GM12864 (cell line): ENCODE data around the gene COL27A1.

ENCODE experiments used
- DNase-seq: peaks from one replicate; pipeline ENCODE4 v3.0.0-alpha.2; 2011; ENCODE audit warnings: low read depth
- H3K4me3 ChIP-seq: 2 replicates; pipeline ENCODE4 v1.5.1; 2011; ENCODE audit warnings: mild to moderate bottlenecking, low read depth, low read length, control low read depth
- TF ChIP-seq, protein P1 (sequence below): IDR thresholded peaks from 2 replicates; pipeline ENCODE4 v1.5.1; 2011; ENCODE audit warnings: low read depth, mild to moderate bottlenecking, moderate library complexity, low read length, control low read depth, inconsistent platforms; ENCODE audit errors: missing control alignments

The COL27A1 gene

GRCh38 chr9:114166103-114166470 lies 10.8 kb downstream of the COL27A1 start:
- no peak for DNase-seq
- H3K4me3 ChIP-seq, result no peak overlapping the region
- TF ChIP-seq, protein P1, sequence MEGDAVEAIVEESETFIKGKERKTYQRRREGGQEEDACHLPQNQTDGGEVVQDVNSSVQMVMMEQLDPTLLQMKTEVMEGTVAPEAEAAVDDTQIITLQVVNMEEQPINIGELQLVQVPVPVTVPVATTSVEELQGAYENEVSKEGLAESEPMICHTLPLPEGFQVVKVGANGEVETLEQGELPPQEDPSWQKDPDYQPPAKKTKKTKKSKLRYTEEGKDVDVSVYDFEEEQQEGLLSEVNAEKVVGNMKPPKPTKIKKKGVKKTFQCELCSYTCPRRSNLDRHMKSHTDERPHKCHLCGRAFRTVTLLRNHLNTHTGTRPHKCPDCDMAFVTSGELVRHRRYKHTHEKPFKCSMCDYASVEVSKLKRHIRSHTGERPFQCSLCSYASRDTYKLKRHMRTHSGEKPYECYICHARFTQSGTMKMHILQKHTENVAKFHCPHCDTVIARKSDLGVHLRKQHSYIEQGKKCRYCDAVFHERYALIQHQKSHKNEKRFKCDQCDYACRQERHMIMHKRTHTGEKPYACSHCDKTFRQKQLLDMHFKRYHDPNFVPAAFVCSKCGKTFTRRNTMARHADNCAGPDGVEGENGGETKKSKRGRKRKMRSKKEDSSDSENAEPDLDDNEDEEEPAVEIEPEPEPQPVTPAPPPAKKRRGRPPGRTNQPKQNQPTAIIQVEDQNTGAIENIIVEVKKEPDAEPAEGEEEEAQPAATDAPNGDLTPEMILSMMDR, result no peak

- H3K4me3 ChIP-seq, result no peak overlapping the region
- TF ChIP-seq, protein P1, result no peak
- no peak for DNase-seq
Measured at GRCh38 chr9:114166614-114167572, 11.6 kb downstream of the COL27A1 start.

DNA sequence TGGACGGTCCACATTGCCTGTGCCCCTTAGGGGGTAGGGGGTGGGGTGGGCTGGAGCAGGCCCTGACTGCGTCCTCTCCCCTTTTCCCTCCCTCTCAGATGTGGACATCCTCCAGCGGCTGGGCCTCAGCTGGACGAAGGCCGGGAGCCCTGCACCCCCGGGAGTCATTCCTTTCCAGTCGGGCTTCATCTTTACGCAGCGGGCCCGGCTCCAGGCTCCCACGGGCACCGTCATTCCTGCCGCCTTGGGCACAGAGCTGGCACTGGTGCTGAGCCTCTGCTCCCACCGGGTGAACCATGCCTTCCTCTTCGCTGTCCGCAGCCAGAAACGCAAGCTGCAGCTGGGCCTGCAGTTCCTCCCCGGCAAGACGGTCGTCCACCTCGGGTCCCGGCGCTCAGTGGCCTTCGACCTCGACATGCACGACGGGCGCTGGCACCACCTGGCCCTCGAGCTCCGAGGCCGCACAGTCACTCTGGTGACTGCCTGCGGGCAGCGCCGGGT lies 12.3 kb downstream of the COL27A1 start:
- H3K4me3 ChIP-seq, result no peak overlapping the region
- no peak for DNase-seq
- TF ChIP-seq, protein P1, result no peak

DNA sequence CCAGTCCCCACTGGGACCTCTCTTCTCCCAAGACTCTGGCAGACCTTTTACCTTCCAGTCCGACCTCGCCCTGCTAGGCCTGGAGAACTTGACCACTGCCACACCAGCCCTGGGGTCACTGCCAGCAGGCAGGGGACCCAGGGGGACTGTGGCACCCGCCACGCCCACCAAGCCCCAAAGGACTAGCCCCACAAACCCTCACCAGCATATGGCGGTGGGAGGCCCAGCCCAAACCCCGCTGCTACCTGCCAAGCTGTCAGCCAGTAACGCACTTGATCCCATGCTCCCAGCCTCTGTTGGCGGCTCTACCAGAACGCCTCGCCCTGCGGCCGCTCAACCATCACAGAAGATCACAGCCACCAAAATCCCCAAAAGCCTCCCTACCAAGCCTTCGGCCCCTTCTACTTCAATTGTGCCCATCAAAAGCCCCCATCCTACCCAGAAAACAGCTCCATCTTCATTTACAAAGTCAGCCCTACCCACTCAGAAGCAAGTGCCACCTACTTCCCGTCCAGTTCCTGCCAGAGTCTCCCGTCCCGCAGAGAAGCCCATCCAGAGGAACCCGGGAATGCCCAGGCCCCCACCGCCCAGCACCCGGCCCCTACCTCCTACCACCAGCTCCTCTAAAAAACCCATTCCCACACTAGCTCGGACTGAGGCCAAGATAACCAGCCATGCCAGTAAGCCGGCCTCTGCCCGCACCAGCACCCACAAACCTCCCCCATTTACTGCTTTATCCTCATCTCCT lies 13.1 kb downstream of the COL27A1 start:
- TF ChIP-seq, protein P1, result no peak
- H3K4me3 ChIP-seq, result no peak overlapping the region
- DNase-seq, result no peak

DNA sequence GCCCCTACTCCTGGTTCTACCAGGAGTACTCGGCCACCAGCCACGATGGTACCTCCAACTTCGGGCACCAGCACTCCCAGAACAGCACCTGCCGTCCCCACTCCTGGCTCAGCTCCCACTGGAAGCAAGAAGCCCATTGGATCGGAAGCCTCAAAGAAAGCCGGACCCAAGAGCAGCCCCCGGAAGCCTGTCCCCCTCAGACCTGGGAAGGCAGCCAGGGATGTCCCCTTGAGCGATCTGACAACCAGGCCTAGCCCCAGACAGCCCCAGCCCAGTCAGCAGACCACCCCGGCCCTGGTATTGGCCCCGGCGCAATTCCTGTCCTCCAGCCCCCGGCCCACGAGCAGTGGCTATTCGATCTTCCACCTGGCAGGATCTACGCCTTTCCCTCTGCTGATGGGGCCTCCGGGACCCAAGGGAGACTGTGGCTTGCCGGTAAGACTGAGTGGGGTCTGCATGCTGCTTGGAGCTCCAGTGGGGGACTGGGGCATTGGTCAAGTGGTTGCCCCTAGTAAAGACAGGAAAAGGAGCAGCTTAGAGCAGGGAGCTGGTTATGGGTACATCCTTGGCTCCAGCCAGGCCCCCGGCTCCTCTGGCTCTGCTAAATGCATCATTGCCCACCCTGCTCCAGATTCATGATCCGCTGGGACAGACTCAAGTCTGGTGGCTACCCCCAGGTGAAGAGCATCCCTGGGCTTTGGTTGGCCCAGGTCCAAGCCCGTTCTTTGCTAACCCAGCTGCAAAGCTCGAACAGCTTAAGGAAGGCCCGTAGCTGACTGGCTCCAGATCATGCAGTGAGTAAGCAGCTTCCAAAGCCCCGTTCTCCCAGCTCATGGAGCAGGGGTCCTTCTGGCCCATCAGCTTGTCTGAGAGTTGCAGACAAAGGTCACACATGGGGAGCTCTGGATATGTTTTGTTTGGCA lies 14.0 kb downstream of the COL27A1 start:
- no peak overlapping the region for H3K4me3 ChIP-seq
- TF ChIP-seq, protein P1, result no peak
- no peak for DNase-seq
